Heart left ventricle (tissue), 16 donors: ENCODE data around the gene SLC25A22. TPM values are rescaled to one million over a fixed set of nuclear protein-coding genes. Genes with fewer than 3 reads are reported as not detected.

Source experiments
- ATAC-seq, 4 donors: fragments of 200-7000 bp; cut with Tn5 transposase; one replicate each; pipeline ENCODE4 v1.9.1; 2020 to 2022; ENCODE audit warnings: moderate library complexity in 4 of 4, mild to moderate bottlenecking in 3 of 4, moderate number of reproducible peaks in 1 of 4
- DNase-seq, 5 donors: peaks; one replicate each; pipeline ENCODE4 v3.0.0-alpha.2; 2020
- H3K27ac ChIP-seq, 12 donors: fragments of 200-600 bp; sonication (generic) in 4 of 12; one replicate each; pipeline versions ENCODE4 v1.5.0 to v1.8.0; 2016 to 2022; ENCODE audit warnings: mild to moderate bottlenecking in 2 of 12
- H3K27me3 ChIP-seq, 9 donors: fragments of 200-600 bp; sonication (generic) in 2 of 9; one replicate each; pipeline versions ENCODE4 v1.5.1 to v1.8.0; 2016 to 2022; ENCODE audit warnings: mild to moderate bottlenecking in 3 of 9
- H3K36me3 ChIP-seq, 9 donors: fragments of 200-600 bp; sonication (generic) in 2 of 9; one replicate each; pipeline versions ENCODE4 v1.5.0 to v1.8.0; 2018 to 2022; ENCODE audit warnings: mild to moderate bottlenecking in 2 of 9
- H3K4me1 ChIP-seq, 12 donors: fragments of 200-600 bp; sonication (generic) in 4 of 12; one replicate each; pipeline versions ENCODE4 v1.5.0 to v1.8.0; 2016 to 2022; ENCODE audit warnings: mild to moderate bottlenecking in 3 of 12
- H3K4me3 ChIP-seq, 12 donors: fragments of 200-600 bp; sonication (generic) in 4 of 12; one replicate each; pipeline versions ENCODE4 v1.5.0 to v1.8.0; 2017 to 2022; ENCODE audit warnings: mild to moderate bottlenecking in 9 of 12, moderate library complexity in 4 of 12
- H3K9me3 ChIP-seq, 12 donors: fragments of 200-600 bp; sonication (generic) in 4 of 12; one replicate each; pipeline versions ENCODE4 v1.5.0 to v1.8.0; 2016 to 2022; ENCODE audit warnings: mild to moderate bottlenecking in 1 of 12
- POLR2A ChIP-seq, 2 donors: fragments of 450-650 bp; IDR thresholded peaks; one replicate each; pipeline ENCODE4 v1.6.1; 2017; ENCODE audit warnings: antibody characterized with exemption in 2 of 2, mild to moderate bottlenecking in 2 of 2, moderate library complexity in 2 of 2
- WGBS, 4 donors: extraction: QIAGEN DNeasy Blood & Tissue Kit in 2 of 4; methylation state at CpG; one replicate each; pipeline versions ENCODE4 v1.1.5 to v1.1.7; 2013 to 2018; 5-methylcytosine and 5-hydroxymethylcytosine counted together
- intact Hi-C, 10 donors: fragments of 100-400 bp; cut with DNase I; formaldehyde crosslinking; loops; one replicate each; pipeline versions ENCODE4 v1.11.1 to v1.14.2; 2022
- polyA plus RNA-seq, 2 donors: library from polyadenylated mRNA; stranded (reverse); fragments of 200-250 nt; gene quantifications; one replicate each; pipeline ENCODE4 v1.2.3, GENCODE V29; 2013
- total RNA-seq, 9 donors: library from RNA; depleted of rRNA in 2 of 9; stranded (reverse); fragments of >200 nt in 2 of 9; fragmentation: NEBNext Ultra II Directional in 3 of 9; extraction: Animal tissue kit (Norgen Biotek cat#: 25700) in 3 of 9; gene quantifications; one replicate each; pipeline versions ENCODE4 v1.1.0 to v1.2.4, GENCODE V29; 2016 to 2023
- TF ChIP-seq, protein P1 (sequence below), 12 donors: fragments of 200-600 bp; sonication (generic) in 4 of 12; IDR thresholded peaks; one replicate each; pipeline versions ENCODE4 v1.5.0 to v1.8.0; 2018 to 2022; ENCODE audit warnings: antibody characterized with exemption in 12 of 12, mild to moderate bottlenecking in 5 of 12
- donor health status: ischemic (EF 13 %, LVEDD 7.1; RV severe dilation, severe dysfunction).
- donor health status: healthy with polysubstance abuse.
- donor health status: DM: no; HTN: yes; CAD: no.
- donor health status: DM: no; HTN: no; CAD: no.
- donor health status: ischemic (EF 25% LVEDD 6.9; RV normal size, moderate dysfunction).
- donor health status: ischemic (EF 25% LVEDD 5.7; RV mildly dilated, moderate dysfunction).
- donor health status: healthy.
- donor health status: DM: yes; HTN: yes; CAD: no.
- donor health status: ischemic (EF 35%, LVEDD 5.7; RV mildly dilated, moderate dysfunction).
- donor health status: nonischemic (EF 11% LVEDD 7.7; RV severe dilation, severe dysfunction).
- donor health status: DM: yes; HTN: yes; CAD: no.
- donor health status: PGD.
- donor health status: ischemic (EF 29% LVEDD 5.4; RV normal size, mild dysfunction).
- donor health status: nonischemic (EF 23%, LVEDD 6.1; RV moderate dilation, normal function).

SLC25A22 gene
- total and polyA plus RNA-seq, 11 donors, result 2.1 to 12.8 (median 4.4) TPM

DNA sequence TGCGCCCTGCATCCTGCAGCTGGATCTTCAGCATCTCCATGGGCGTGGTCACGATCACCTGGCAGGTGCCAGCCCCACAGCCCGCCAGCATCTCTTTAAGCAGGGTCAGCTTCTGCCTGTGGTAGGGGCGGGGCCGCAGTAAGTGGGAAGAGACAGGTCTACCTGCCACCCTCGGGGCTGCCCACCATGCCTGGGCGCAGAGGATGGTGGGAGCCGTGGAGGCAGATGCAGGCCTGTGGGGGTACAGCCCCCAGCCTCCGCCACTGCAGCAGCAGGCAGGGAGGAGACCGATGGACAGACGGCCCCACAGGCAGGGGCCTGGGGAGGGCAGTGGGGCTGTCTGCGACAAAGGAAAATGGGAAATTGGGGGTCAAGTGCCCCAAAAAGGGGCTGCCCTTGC lies 5.2 kb downstream of the SLC25A22 start:
- intact Hi-C loops, result loop anchor here in 1 of 10 donors (10.0 kb wide), 1 partner anchor 58 kb away; no protein-coding TSS in a partner anchor
- DNase-seq, result no peak
- Histone ChIP-seq H3K4me3 (no peak overlapping the region), H3K4me1 (peaks cover 6 to 43% (median 22%) of the 10 kb centered on the region in 12 donors), H3K36me3 (peaks cover 0 to 30% (median 0%) of the 10 kb centered on the region in 9 donors), H3K9me3 (no peaks in the 10 kb centered on the region), H3K27ac (no peak overlapping the region), H3K27me3 (peaks cover 0 to 22% (median 7%) of the 10 kb centered on the region in 9 donors)
- no peak for TF ChIP-seq POLR2A (IDR thresholded peaks at IDR 0.05)
- TF ChIP-seq, protein P1, sequence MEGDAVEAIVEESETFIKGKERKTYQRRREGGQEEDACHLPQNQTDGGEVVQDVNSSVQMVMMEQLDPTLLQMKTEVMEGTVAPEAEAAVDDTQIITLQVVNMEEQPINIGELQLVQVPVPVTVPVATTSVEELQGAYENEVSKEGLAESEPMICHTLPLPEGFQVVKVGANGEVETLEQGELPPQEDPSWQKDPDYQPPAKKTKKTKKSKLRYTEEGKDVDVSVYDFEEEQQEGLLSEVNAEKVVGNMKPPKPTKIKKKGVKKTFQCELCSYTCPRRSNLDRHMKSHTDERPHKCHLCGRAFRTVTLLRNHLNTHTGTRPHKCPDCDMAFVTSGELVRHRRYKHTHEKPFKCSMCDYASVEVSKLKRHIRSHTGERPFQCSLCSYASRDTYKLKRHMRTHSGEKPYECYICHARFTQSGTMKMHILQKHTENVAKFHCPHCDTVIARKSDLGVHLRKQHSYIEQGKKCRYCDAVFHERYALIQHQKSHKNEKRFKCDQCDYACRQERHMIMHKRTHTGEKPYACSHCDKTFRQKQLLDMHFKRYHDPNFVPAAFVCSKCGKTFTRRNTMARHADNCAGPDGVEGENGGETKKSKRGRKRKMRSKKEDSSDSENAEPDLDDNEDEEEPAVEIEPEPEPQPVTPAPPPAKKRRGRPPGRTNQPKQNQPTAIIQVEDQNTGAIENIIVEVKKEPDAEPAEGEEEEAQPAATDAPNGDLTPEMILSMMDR (IDR thresholded peaks at IDR 0.05), result no peak
- WGBS, 4 donors, result 94 to 100% (median 94%) methylated on average over 5 to 13 of the region's 13 CpGs
- ATAC-seq, result no peak

DNA sequence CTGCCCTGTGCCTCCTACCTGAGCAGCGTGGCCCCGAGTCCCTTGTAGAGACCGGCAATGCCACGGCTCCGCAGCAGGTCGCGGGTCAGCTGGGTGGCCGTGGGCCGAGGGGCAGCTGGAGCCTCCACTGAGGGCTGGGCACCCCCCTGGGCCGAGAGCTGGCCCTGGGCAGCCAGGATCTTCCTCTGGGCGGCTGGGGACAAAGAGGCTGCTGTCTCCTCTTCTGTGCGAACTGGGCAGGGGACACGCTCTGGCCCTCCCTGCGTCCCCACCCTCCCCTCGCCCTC lies 5.6 kb downstream of the SLC25A22 start:
- WGBS, 4 donors, result 95 to 96% (median 95%) methylated on average over 8 to 15 of the region's 15 CpGs
- peaks cover 6 to 39% (median 21%) of the 10 kb centered on the region in 12 donors for H3K4me1 ChIP-seq
- peaks cover 0 to 22% (median 7%) of the 10 kb centered on the region in 9 donors for H3K27me3 ChIP-seq
- no peak overlapping the region for H3K27ac ChIP-seq
- peaks cover 0 to 30% (median 0%) of the 10 kb centered on the region in 9 donors for H3K36me3 ChIP-seq
- TF ChIP-seq, protein P1 (IDR thresholded peaks at IDR 0.05), result no peak
- no peak for TF ChIP-seq POLR2A (IDR thresholded peaks at IDR 0.05)
- H3K4me3 ChIP-seq, result no peak overlapping the region
- intact Hi-C loops, result loop anchor here in 1 of 10 donors (10.0 kb wide), 1 partner anchor 58 kb away; no protein-coding TSS in a partner anchor
- DNase-seq (no peak), ATAC-seq (no peak)
- H3K9me3 ChIP-seq, result no peaks in the 10 kb centered on the region

DNA sequence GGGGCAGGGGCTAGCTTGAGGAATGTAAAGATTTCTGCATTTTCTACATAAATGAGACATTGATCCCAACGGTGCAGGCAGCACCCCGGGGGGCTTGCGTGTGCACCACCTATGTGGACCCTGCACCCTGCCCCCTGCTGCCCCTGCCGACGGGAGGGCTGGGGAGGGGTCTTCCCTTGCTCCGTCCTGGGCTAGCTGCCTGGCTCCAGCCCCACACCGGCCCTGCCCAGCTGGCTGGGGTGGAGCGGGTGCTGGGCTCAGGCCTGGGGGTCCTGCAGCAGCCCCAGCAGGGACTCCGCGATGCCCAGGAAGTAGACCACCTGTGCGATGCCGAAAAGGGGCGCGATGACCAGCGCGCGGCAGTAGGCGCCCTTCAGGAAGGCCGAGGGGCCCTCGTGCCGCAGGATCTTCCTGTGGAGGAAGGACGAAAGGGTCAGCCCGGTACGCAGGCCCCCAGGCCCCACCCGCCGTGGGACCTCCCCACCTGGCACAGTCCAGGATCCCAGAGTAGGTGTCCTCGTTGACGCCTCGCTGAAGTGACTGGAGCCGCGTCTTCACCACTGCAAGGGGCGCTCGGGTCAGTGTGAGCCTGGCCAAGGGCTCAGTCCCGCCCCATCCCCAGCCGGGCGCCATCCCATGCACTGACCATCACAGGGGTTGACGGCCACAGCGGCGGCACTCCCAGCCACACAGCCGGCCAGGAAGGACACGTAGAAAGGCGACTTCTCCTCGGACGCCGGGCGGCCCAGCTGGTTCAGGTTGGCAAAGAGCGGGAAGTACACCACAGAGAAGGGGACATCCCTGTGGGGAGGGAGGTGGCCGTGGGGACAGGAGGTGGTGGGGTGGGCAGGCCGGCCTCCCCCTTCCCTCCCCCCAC lies 6.2 kb downstream of the SLC25A22 start:
- no peak for ATAC-seq
- no peak for DNase-seq
- intact Hi-C loops, result loop anchor here in 1 of 10 donors (10.0 kb wide), 1 partner anchor 57 kb away; no protein-coding TSS in a partner anchor
- H3K27ac ChIP-seq, result no peak overlapping the region
- peaks cover 0 to 30% (median 0%) of the 10 kb centered on the region in 9 donors for H3K36me3 ChIP-seq
- H3K4me3 ChIP-seq, result no peak overlapping the region
- no peaks in the 10 kb centered on the region for H3K9me3 ChIP-seq
- peaks cover 5 to 33% (median 17%) of the 10 kb centered on the region in 12 donors for H3K4me1 ChIP-seq
- WGBS, 4 donors, result 93 to 95% (median 94%) methylated on average over 34 to 49 of the region's 49 CpGs
- TF ChIP-seq POLR2A (IDR thresholded peaks at IDR 0.05), result no peak
- TF ChIP-seq, protein P1 (IDR thresholded peaks at IDR 0.05), result no peak
- H3K27me3 ChIP-seq, result peaks cover 0 to 22% (median 7%) of the 10 kb centered on the region in 9 donors
